Measurements from ENCODE around the gene TLL1. TPM values are rescaled to one million over a fixed set of nuclear protein-coding genes. Genes with fewer than 3 reads are reported as not detected.

Gene TLL1
- total RNA-seq: 3.7 and 9.5 TPM in 2 replicates

GRCh38 chr4:165872461-165873297, at the start of gene TLL1:
Gene TLL1, plus strand, starts transcription at chr4:165873237. Its CDS starts 668 bp downstream, at chr4:165873905.

